Erythroblast (primary cell): ENCODE results near the gene NFKB2.

Source experiments
- GATA1 ChIP-seq: IDR thresholded peaks from 2 replicates; pipeline ENCODE4 v1.6.1; 2011; ENCODE audit warnings: low read depth, mild to moderate bottlenecking, control low read depth, low read length, moderate library complexity
- POLR2A ChIP-seq: IDR thresholded peaks from 2 replicates; pipeline ENCODE4 v1.6.1; 2011; ENCODE audit warnings: mild to moderate bottlenecking, low read length

DNA sequence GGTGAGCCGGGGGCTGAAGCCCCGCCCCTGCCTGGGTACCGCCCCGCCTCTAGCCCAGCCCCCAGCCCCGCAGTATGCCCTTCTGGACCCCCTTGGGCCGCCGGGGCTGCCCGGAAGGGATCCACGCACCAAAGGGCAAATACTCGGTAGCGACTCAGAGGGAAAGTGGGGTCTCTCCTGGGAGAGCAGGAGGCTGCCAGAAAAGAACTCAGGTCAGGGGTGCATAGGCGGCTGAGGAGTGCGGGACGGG is 25.9 kb downstream of the NFKB2 start:
- TF ChIP-seq POLR2A, result no peak
- no peak for TF ChIP-seq GATA1
